HEK293 (cell line): ENCODE results near the gene GNB4.

ENCODE experiments used
- CTCF ChIP-seq: fragments of 450-650 bp; formaldehyde crosslinking; IDR thresholded peaks from 2 replicates; pipeline ENCODE4 v1.5.1; 2016; ENCODE audit warnings: missing biosample characterization, missing genetic modification characterization
- ZBTB7A ChIP-seq: fragments of 450-650 bp; formaldehyde crosslinking; IDR thresholded peaks from 2 replicates; pipeline ENCODE4 v1.5.1; 2016; ENCODE audit warnings: low read depth, missing biosample characterization, missing genetic modification characterization
- ZNF133 ChIP-seq: fragments of 450-650 bp; formaldehyde crosslinking; IDR thresholded peaks from 2 replicates; pipeline ENCODE4 v1.5.1; 2016; ENCODE audit warnings: missing biosample characterization, missing genetic modification characterization
- ZNF221 ChIP-seq: fragments of 450-650 bp; formaldehyde crosslinking; IDR thresholded peaks from 2 replicates; pipeline ENCODE4 v1.5.1; 2017; ENCODE audit warnings: missing biosample characterization, missing genetic modification characterization, borderline replicate concordance
- ZNF433 ChIP-seq: fragments of 450-650 bp; formaldehyde crosslinking; IDR thresholded peaks from 2 replicates; pipeline ENCODE4 v1.5.1; 2016; ENCODE audit warnings: missing biosample characterization, missing genetic modification characterization, low read depth
- ZNF785 ChIP-seq: fragments of 450-650 bp; formaldehyde crosslinking; IDR thresholded peaks from 2 replicates; pipeline ENCODE4 v1.5.1; 2016; ENCODE audit warnings: missing biosample characterization, missing genetic modification characterization
- TF ChIP-seq, protein P1 (sequence below): fragments of 450-650 bp; formaldehyde crosslinking; IDR thresholded peaks from 2 replicates; pipeline ENCODE4 v1.5.1; 2016; ENCODE audit warnings: missing biosample characterization, missing genetic modification characterization, low read depth

DNA sequence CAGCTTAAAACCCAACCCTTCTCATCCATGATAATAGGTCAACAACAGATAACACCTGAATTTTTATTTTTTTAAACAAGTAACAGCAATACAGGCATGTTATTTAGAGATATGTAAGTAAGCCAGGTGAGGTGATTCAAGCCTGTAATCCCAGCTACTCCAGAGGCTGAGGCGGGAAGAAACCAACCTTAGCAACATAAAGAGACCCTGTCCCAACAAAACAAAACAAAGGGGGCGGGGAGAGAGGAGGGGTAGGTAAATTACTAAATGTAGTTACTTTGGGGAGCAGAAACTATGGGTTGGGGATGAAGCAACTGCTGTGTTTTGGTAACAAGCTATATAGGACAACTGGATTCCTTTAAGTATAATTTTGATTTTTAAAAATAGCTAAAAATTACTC lies 47.0 kb downstream of the GNB4 start:
- TF ChIP-seq CTCF (no peak), ZBTB7A (tag by site-specific recombination) (no peak), ZNF785 (tag by site-specific recombination) (no peak), ZNF433 (tag by site-specific recombination) (no peak), ZNF133 (tag by site-specific recombination) (no peak), ZNF221 (tag by site-specific recombination) (no peak)
- TF ChIP-seq, protein P1, sequence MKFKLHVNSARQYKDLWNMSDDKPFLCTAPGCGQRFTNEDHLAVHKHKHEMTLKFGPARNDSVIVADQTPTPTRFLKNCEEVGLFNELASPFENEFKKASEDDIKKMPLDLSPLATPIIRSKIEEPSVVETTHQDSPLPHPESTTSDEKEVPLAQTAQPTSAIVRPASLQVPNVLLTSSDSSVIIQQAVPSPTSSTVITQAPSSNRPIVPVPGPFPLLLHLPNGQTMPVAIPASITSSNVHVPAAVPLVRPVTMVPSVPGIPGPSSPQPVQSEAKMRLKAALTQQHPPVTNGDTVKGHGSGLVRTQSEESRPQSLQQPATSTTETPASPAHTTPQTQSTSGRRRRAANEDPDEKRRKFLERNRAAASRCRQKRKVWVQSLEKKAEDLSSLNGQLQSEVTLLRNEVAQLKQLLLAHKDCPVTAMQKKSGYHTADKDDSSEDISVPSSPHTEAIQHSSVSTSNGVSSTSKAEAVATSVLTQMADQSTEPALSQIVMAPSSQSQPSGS (tag by site-specific recombination) = no peak
